H4 (cell line): Measurements from ENCODE around the gene C6orf89. TPM values are rescaled to one million over a fixed set of nuclear protein-coding genes. Genes with fewer than 3 reads are reported as not detected.
"Not testable (repeated sequence)": the region's sequence is repeated elsewhere in the genome, so short reads cannot be mapped to it uniquely, and the experiment has no call there.

ENCODE experiments used
- DNase-seq: peaks from one replicate; pipeline ENCODE4 v3.0.0-alpha.2; 2015; ENCODE audit warnings: low spot score
- total RNA-seq: library from RNA; depleted of rRNA; stranded (reverse); fragments of >200 nt; shearing (Covaris generic); gene quantifications from 2 replicates; pipeline ENCODE4 v1.2.3, GENCODE V29; 2014

Gene C6orf89
- total RNA-seq, 1 experiment from 2014 or later, result 39.6 TPM

GRCh38 chr6:36888115-36888643 is 2.4 kb downstream of the C6orf89 start:
- no peak for DNase-seq

GRCh38 chr6:36888654-36889481 is 3.1 kb downstream of the C6orf89 start:
- no peak for DNase-seq

GRCh38 chr6:36890112-36890663 is 4.4 kb downstream of the C6orf89 start:
- DNase-seq, result no peak

GRCh38 chr6:36891153-36891552 is 5.4 kb downstream of the C6orf89 start:
- DNase-seq, result not testable (repeated sequence)

GRCh38 chr6:36893976-36894932 is 8.5 kb downstream of the C6orf89 start:
- DNase-seq, result no peak

GRCh38 chr6:36897609-36898008 is 11.9 kb downstream of the C6orf89 start:
- no peak for DNase-seq

- DNase-seq, result no peak
These were observed 18.4 kb downstream of the C6orf89 start for GRCh38 chr6:36904114-36904513.

- DNase-seq, result no peak
These were observed 19.2 kb downstream of the C6orf89 start for GRCh38 chr6:36904851-36905393.

GRCh38 chr6:36906539-36907325 is 21.0 kb downstream of the C6orf89 start:
- DNase-seq, result no peak

GRCh38 chr6:36907781-36908180 is 22.0 kb downstream of the C6orf89 start:
- no peak for DNase-seq

GRCh38 chr6:36908747-36909146 is 23.0 kb downstream of the C6orf89 start:
- no peak for DNase-seq

GRCh38 chr6:36912030-36912454 is 26.3 kb downstream of the C6orf89 start:
- no peak for DNase-seq

GRCh38 chr6:36912586-36912985 is 26.8 kb downstream of the C6orf89 start:
- peak; percentile 86 for DNase-seq

- DNase-seq, result no peak
These were observed 27.3 kb downstream of the C6orf89 start for GRCh38 chr6:36913082-36913481.

- peak; percentile 27 for DNase-seq
These were observed 28.6 kb downstream of the C6orf89 start for GRCh38 chr6:36914227-36914794.

- no peak for DNase-seq
These were observed 29.8 kb downstream of the C6orf89 start for GRCh38 chr6:36915599-36915998.

- no peak for DNase-seq
These were observed 30.4 kb downstream of the C6orf89 start for GRCh38 chr6:36916126-36916525.

- no peak for DNase-seq
These were observed 31.9 kb downstream of the C6orf89 start for GRCh38 chr6:36917541-36918193.

GRCh38 chr6:36920049-36920448 is 34.3 kb downstream of the C6orf89 start:
- DNase-seq, result no peak

- DNase-seq, result no peak
These were observed 34.8 kb downstream of the C6orf89 start for GRCh38 chr6:36920546-36920945.
